ENCODE results near the gene DDX3Y.

The DDX3Y gene

DNA sequence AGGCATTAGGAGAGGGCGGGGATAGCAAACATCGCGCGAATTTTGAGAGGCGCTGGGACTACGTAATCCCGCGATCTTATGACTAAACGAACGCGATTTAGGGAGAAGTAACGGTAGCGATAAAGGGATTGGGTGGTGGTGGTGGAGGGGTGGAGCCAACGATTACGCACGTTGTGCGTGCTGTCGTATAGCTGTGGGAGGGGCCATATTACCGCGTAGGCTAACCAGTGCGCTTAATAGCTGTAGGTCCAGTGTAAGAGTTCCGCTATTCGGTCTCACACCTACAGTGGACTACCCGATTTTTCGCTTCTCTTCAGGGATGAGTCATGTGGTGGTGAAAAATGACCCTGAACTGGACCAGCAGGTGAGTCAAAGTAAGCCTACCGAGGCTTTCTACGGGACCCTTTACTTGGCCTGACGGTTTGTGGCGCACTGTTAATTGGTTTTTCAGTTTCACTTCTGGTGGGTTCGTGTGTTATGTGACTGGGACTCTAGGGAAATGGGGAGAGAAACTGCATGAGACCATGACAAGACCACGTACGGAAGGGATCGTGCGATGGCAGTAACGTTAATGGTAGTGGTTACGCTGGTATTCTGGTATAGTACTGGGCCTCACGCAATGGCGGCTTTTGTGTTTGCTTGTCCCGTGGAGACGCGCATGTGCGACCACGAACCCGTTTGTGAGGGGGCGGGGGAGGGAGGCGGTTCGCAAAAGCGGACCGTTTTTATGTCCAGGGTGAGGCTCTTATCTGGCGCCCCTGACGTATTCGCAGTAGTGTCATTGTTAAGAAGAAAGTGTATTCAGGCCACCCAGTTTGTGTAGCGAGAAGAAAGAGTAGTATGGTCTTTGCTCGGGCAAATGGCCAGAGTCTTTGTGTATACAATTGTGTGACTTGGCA is at the start of gene DDX3Y:
Gene DDX3Y (plus strand): TSS at position 251 of the 899 bp plus-strand sequence. CDS start 69 bp downstream, at position 320.
- H3K4me3 Mint-ChIP-seq = peak within 1 kb of the TSS; percentile 99
- peak; percentile 83 for DNase-seq (ENCODE audit: low spot score)
- H3K9me3 Mint-ChIP-seq = no peaks in the 10 kb centered on the region
- H3K27ac Mint-ChIP-seq = peak within 1 kb of the TSS; percentile 100
- H3K27me3 Mint-ChIP-seq (ENCODE audit: low read depth) = no peaks in the 10 kb centered on the region
- H3K4me1 Mint-ChIP-seq (ENCODE audit: low read depth) = peaks cover 14% of the 10 kb centered on the region
- H3K36me3 Mint-ChIP-seq (ENCODE audit: low read depth) = peaks cover 39% of the 10 kb centered on the region

DNA sequence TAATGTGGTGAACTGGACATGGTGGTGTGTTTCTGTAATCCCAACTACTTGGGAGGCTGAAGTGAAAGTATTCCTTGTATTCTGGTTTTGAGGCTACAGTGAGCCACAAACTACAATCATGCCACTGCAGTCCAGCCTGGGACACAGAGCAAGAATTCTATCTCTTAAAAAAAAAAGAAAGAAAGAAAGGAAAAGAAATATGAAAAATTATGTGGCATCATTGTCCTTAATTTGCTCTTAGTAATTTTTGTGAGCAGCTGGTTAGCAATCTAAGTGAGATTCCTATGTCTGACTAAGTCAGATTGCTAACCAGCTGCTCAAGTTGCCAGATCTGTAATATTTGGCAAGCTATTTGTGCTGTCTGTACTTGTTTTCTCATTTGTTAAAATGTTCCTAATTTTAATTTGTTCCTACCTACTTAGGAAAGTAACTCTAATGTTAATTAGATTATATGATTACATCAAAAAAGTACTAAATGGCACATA is 48.8 kb upstream of the DDX3Y start:
- H3K27me3 Mint-ChIP-seq (ENCODE audit: low read depth) = no peaks in the 10 kb centered on the region
- H3K4me3 Mint-ChIP-seq = no peak overlapping the region
- no peak for DNase-seq (ENCODE audit: low spot score)
- H3K27ac Mint-ChIP-seq = no peak overlapping the region
- H3K4me1 Mint-ChIP-seq (ENCODE audit: low read depth) = no peaks in the 10 kb centered on the region
- no peaks in the 10 kb centered on the region for H3K9me3 Mint-ChIP-seq
- peaks cover 15% of the 10 kb centered on the region for H3K36me3 Mint-ChIP-seq (ENCODE audit: low read depth)

DNA sequence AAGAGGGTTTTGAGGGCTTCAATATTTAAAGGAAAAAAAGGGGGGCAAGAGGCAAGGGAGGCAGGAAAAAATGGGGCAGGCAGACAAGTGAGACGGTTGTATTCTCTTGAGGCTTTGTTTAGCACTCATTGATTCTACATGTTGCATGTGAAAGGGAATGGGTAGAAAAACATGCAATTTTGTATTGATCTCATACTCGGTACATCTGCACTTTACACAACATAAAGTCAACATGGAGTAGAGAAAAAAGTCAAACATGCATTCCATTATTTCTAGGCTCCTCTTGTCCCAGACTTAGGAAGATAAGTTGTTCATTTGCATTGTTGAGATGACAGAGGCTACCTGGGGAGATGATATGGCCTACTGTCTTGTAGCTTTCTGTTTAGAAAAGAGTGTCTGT is 36.7 kb upstream of the DDX3Y start:
- Mint-ChIP-seq H3K36me3 (ENCODE audit: low read depth) (peaks cover 1% of the 10 kb centered on the region), H3K27ac (no peak overlapping the region), H3K9me3 (no peaks in the 10 kb centered on the region), H3K27me3 (ENCODE audit: low read depth) (no peaks in the 10 kb centered on the region), H3K4me3 (no peak overlapping the region), H3K4me1 (ENCODE audit: low read depth) (no peaks in the 10 kb centered on the region)
- DNase-seq (ENCODE audit: low spot score) = no peak

DNA sequence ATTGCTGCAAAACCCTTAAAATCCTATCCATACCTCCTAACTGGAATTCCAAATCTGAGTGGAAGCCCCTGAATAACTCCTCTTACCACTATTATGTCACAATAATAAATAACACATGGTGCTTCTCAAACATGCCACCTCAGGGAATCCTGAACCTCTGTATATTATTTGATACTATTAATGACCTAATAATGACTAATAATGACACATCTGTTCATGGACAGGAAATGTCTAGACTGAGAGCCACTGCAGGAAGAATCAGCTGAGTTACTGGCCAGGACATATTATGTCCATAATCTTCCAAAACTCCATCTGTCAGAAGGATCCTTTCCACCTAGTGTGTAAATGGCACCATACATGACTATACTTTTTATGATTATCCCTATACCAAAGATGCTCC is 7.7 kb upstream of the DDX3Y start:
- DNase-seq (ENCODE audit: low spot score) = no peak
- no peaks in the 10 kb centered on the region for H3K36me3 Mint-ChIP-seq (ENCODE audit: low read depth)
- no peaks in the 10 kb centered on the region for H3K9me3 Mint-ChIP-seq
- H3K4me3 Mint-ChIP-seq = no peak overlapping the region
- no peak overlapping the region for H3K27ac Mint-ChIP-seq
- H3K27me3 Mint-ChIP-seq (ENCODE audit: low read depth) = peaks cover 6% of the 10 kb centered on the region
- H3K4me1 Mint-ChIP-seq (ENCODE audit: low read depth) = peaks cover 3% of the 10 kb centered on the region

DNA sequence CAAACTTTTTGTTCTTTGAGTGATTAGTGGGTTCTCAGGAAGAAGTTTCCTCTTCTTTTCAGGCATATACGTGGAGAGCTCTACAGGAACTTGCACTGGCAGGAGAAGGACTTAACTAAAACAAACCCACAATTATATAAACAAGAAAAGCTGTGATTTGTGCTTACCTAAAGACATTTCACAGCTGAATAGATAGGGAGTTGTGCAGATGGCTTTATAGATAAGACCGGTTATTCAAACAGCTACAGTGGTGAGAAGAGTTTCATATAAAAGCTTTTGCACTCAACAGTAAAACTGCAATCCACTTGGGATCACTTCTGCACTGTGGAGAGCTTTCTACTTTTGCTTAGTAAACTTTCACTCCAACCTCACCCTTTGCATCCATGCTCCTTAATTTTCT is 6.1 kb upstream of the DDX3Y start:
- Mint-ChIP-seq H3K27me3 (ENCODE audit: low read depth) (peaks cover 6% of the 10 kb centered on the region), H3K27ac (no peak overlapping the region), H3K4me3 (no peak overlapping the region), H3K4me1 (ENCODE audit: low read depth) (peaks cover 3% of the 10 kb centered on the region), H3K9me3 (no peaks in the 10 kb centered on the region), H3K36me3 (ENCODE audit: low read depth) (no peaks in the 10 kb centered on the region)
- DNase-seq (ENCODE audit: low spot score) = no peak

DNA sequence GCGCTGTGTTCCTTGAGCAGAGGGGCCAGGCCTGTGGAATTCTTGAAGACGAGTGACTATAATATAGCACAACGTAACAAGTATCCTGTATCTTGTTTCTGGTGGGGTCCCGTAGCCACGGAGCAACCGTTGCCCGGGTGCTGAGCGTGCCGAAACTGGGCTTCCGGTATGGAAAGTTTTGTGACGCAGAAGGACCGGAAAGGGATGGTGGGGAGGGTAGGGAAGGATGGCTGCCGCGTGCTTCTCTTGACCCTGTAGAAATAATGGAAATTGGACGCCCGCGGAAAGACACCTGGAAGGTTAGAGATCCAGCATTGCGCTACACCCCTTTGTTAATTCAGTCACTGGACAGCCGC is 827 bp downstream of the DDX3Y start:
- H3K36me3 Mint-ChIP-seq (ENCODE audit: low read depth) = peaks cover 46% of the 10 kb centered on the region
- peak overlapping the region; percentile 100 for H3K27ac Mint-ChIP-seq
- H3K4me1 Mint-ChIP-seq (ENCODE audit: low read depth) = peaks cover 17% of the 10 kb centered on the region
- peak overlapping the region; percentile 99 for H3K4me3 Mint-ChIP-seq
- H3K27me3 Mint-ChIP-seq (ENCODE audit: low read depth) = no peaks in the 10 kb centered on the region
- peak; percentile 67 for DNase-seq (ENCODE audit: low spot score)
- H3K9me3 Mint-ChIP-seq = no peaks in the 10 kb centered on the region

DNA sequence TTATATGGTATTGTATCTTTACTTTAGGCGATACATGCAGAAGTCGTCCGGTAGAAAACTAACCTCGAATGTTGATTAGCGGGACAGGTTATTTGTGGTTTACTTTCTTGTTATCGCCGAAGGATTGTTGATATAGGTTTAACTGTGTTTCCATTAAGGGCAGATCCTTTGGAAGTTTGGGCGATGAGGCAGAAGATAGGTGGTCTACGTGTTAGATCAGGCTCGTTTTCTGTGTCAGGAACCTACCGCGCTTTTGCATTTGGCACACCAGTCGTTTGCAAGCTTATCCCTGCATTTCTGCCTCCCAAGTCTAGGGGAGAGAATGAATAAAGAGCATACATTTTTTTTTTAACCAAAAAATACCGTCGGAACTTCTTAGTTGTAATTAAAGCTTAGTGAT is 1.2 kb downstream of the DDX3Y start:
- H3K9me3 Mint-ChIP-seq = no peaks in the 10 kb centered on the region

DNA sequence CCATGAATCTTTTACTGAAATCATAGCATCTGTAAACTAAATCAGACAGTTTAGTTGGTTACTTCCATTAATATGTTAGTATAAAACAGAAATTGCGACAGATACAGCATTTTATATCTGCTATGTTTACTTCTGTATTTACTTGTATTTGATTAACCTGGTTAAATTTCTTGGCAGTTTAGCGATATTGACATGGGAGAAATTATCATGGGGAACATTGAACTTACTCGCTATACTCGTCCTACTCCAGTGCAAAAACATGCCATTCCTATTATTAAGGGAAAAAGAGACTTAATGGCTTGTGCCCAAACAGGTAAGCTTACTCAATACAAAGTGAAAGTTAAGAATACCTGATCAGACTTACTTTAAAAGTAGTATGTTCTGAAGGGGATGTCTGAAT is 8.9 kb downstream of the DDX3Y start:
- Mint-ChIP-seq H3K9me3 (no peaks in the 10 kb centered on the region), H3K36me3 (ENCODE audit: low read depth) (peaks cover 61% of the 10 kb centered on the region), H3K27me3 (ENCODE audit: low read depth) (no peaks in the 10 kb centered on the region), H3K4me3 (no peak overlapping the region), H3K27ac (no peak overlapping the region), H3K4me1 (ENCODE audit: low read depth) (peaks cover 12% of the 10 kb centered on the region)
- DNase-seq (ENCODE audit: low spot score) = no peak

More for the DNA sequence above, 1.2 kb downstream of the DDX3Y start:
- Mint-ChIP-seq H3K36me3 (ENCODE audit: low read depth) (peaks cover 48% of the 10 kb centered on the region), H3K27me3 (ENCODE audit: low read depth) (no peaks in the 10 kb centered on the region), H3K4me3 (peak overlapping the region; percentile 99), H3K27ac (peak overlapping the region; percentile 100), H3K4me1 (ENCODE audit: low read depth) (peaks cover 17% of the 10 kb centered on the region)
- no peak for DNase-seq (ENCODE audit: low spot score)

DNA sequence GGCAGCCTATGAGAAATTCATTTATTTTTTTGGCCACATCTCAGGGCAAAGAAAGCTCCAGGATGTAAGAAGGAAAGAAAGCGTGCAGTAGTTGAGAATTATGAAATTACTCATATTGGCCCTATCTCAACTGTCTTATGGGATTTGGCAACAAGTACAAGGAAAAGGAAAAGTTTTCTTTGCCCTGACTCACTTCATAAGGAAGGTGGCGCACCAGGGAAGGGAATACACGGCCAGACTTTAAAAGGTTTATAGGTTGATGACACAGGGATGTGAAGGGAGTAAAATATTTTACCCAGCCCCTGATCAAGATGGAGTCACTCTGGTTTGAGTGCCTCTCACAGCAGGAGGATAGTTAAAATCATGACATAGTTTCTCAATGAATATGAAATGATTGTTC is 23.4 kb downstream of the DDX3Y start:
- Mint-ChIP-seq H3K9me3 (no peaks in the 10 kb centered on the region), H3K4me1 (ENCODE audit: low read depth) (peaks cover 9% of the 10 kb centered on the region), H3K27ac (no peak overlapping the region), H3K4me3 (no peak overlapping the region), H3K27me3 (ENCODE audit: low read depth) (peaks cover 2% of the 10 kb centered on the region), H3K36me3 (ENCODE audit: low read depth) (no peaks in the 10 kb centered on the region)
- DNase-seq (ENCODE audit: low spot score) = no peak

DNA sequence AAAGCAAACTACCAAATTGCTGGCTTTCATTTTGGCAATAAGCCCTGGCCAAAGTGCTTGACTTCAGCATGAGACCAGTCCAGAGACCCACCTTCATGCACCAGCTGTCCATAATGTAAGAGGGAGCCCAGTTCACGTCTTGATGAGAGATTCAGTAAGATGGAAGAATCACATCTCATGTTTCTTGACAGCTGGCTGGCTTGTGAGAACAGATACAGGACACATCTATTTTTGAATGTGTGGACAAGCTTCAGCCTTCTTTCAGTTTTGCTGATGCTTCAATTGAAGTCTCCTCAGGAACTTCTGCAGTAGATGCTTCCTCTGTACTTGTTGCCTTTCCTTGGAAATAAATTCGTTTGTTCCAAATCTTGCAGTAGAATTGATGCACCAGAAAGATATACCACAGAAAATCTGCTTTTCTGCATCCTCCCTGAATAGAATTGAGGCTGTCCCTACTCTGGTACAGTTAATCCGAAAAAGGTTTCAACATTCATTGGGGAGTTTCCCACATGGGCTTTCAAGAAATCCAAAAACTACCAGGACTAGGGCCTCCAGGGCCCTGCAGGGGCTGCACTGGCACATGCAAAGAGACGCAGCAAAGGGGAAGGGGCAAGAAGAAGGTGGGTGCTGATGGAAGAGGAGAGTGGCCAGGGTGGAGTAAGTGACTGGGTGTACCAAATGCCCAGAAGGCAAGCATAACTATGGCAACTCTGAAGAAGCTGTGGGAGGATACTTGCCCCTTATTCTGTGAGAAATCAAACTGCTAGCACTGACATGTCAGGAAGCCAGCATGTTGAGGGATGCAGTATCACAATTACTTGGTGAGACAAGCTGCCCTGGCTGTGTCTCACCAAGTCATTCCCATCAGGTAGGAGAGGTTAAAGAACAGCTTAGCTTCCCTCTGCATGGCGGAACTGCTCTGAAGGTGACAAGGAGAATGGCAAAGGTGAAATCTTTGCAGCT is 37.3 kb downstream of the DDX3Y start:
- Mint-ChIP-seq H3K4me3 (no peak overlapping the region), H3K9me3 (peaks cover 5% of the 10 kb centered on the region), H3K36me3 (ENCODE audit: low read depth) (no peaks in the 10 kb centered on the region), H3K4me1 (ENCODE audit: low read depth) (no peaks in the 10 kb centered on the region), H3K27ac (no peak overlapping the region), H3K27me3 (ENCODE audit: low read depth) (no peaks in the 10 kb centered on the region)
- no peak for DNase-seq (ENCODE audit: low spot score)
